ENCODE measurements around the gene TMEM176A. TPM values are rescaled to one million over a fixed set of nuclear protein-coding genes. Genes with fewer than 3 reads are reported as not detected.

Gene TMEM176A
- total RNA-seq, 1 experiment from 2014 or later, result 0.39 TPM

DNA sequence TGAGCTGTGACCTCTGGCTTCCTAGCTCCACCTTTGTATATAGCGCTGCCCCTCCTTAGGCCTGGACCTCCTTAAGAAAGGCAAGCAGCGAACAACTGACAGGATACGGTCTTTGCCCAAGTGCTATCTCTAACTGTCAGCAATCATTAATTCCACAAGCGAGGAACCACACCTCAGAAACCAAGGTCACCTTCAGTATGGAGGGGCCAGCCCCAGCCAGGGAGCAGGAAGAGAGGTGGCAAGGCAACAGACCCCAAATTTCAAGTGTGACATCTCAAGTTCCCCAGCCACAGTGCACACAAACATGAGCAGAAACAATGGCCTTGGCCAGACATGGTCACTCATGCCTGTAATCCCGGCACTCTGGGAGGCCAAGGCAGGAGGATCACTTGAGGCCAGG is 47.0 kb downstream of the TMEM176A start:
- ATAC-seq (no peak), DNase-seq (ENCODE audit: low read depth, low spot score) (no peak)
- Histone ChIP-seq H3K36me3 (ENCODE audit: control insufficient read depth, insufficient read depth, low read length) (no peaks in the 10 kb centered on the region), H3K9me3 (ENCODE audit: control insufficient read depth, insufficient read depth, low read depth, low read length) (no peaks in the 10 kb centered on the region), H3K4me1 (ENCODE audit: control insufficient read depth, insufficient read depth, low read length) (no peaks in the 10 kb centered on the region), H3K27me3 (ENCODE audit: control insufficient read depth, insufficient read depth, low read length) (peaks cover 4% of the 10 kb centered on the region), H3K4me3 (ENCODE audit: low read depth in 2 of 2, low read length in 2 of 2) (no peak overlapping the region), H3K27ac (ENCODE audit: low read length) (no peak overlapping the region)
- BruUV-seq (replicated peaks), result no TSS peak
- in situ Hi-C loops (cut with HindIII; ENCODE audit: low pct_unique_long_range_greater_than_20kb, low sequenced_read_pairs), result no loop called here
- CTCF ChIA-PET, result no interaction called here
- intact Hi-C loops (cut with micrococcal nuclease; ENCODE audit: unreplicated experiment), result no loop called here
- POLR2A ChIA-PET, result no interaction called here
- TF ChIP-seq, protein P1, sequence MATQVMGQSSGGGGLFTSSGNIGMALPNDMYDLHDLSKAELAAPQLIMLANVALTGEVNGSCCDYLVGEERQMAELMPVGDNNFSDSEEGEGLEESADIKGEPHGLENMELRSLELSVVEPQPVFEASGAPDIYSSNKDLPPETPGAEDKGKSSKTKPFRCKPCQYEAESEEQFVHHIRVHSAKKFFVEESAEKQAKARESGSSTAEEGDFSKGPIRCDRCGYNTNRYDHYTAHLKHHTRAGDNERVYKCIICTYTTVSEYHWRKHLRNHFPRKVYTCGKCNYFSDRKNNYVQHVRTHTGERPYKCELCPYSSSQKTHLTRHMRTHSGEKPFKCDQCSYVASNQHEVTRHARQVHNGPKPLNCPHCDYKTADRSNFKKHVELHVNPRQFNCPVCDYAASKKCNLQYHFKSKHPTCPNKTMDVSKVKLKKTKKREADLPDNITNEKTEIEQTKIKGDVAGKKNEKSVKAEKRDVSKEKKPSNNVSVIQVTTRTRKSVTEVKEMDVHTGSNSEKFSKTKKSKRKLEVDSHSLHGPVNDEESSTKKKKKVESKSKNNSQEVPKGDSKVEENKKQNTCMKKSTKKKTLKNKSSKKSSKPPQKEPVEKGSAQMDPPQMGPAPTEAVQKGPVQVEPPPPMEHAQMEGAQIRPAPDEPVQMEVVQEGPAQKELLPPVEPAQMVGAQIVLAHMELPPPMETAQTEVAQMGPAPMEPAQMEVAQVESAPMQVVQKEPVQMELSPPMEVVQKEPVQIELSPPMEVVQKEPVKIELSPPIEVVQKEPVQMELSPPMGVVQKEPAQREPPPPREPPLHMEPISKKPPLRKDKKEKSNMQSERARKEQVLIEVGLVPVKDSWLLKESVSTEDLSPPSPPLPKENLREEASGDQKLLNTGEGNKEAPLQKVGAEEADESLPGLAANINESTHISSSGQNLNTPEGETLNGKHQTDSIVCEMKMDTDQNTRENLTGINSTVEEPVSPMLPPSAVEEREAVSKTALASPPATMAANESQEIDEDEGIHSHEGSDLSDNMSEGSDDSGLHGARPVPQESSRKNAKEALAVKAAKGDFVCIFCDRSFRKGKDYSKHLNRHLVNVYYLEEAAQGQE (IDR thresholded peaks at IDR 0.05; ENCODE audit: insufficient read depth in 1 of 2, low read depth in 2 of 2, low read length in 1 of 2), result no peak
- TF ChIP-seq TCF7L2 (IDR thresholded peaks at IDR 0.05; ENCODE audit: low read depth, low read length), result no peak

DNA sequence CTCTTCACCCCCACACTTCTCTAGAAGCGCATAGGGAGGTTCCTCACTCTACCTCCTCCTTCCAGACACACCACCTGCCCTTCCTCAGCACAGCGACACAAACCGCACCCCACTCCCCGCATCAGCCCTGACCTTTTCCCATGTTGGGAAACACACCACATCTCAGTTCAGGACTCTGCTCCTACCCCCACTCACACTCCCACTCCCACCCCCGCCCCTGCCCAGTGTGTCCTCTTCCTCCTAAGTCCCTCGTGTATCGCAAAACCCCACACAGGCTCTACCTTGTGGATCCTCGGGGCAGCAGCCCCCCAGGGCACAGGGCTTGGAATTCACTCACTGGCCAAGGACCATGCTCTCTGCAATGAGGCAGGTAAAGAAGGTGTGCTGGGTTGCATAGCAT is 47.5 kb downstream of the TMEM176A start:
- ChIA-PET POLR2A (no interaction called here), CTCF (no interaction called here)
- Histone ChIP-seq H3K27ac (ENCODE audit: low read length) (no peak overlapping the region), H3K27me3 (ENCODE audit: control insufficient read depth, insufficient read depth, low read length) (peaks cover 10% of the 10 kb centered on the region), H3K4me3 (ENCODE audit: low read depth in 2 of 2, low read length in 2 of 2) (no peak overlapping the region), H3K36me3 (ENCODE audit: control insufficient read depth, insufficient read depth, low read length) (no peaks in the 10 kb centered on the region), H3K9me3 (ENCODE audit: control insufficient read depth, insufficient read depth, low read depth, low read length) (no peaks in the 10 kb centered on the region), H3K4me1 (ENCODE audit: control insufficient read depth, insufficient read depth, low read length) (no peaks in the 10 kb centered on the region)
- intact Hi-C loops (cut with micrococcal nuclease; ENCODE audit: unreplicated experiment) (no loop called here), in situ Hi-C loops (cut with HindIII; ENCODE audit: low pct_unique_long_range_greater_than_20kb, low sequenced_read_pairs) (no loop called here)
- ATAC-seq (no peak), DNase-seq (ENCODE audit: low read depth, low spot score) (no peak)
- no TSS peak for BruUV-seq (replicated peaks)
- TF ChIP-seq POLR2AphosphoS5 (IDR thresholded peaks at IDR 0.05; ENCODE audit: low read depth, low read length) (no peak), TCF7L2 (IDR thresholded peaks at IDR 0.05; ENCODE audit: low read depth, low read length) (no peak), SIN3A (IDR thresholded peaks at IDR 0.05; ENCODE audit: borderline replicate concordance, insufficient read depth, low read depth, low read length) (no peak)
- TF ChIP-seq, protein P2, sequence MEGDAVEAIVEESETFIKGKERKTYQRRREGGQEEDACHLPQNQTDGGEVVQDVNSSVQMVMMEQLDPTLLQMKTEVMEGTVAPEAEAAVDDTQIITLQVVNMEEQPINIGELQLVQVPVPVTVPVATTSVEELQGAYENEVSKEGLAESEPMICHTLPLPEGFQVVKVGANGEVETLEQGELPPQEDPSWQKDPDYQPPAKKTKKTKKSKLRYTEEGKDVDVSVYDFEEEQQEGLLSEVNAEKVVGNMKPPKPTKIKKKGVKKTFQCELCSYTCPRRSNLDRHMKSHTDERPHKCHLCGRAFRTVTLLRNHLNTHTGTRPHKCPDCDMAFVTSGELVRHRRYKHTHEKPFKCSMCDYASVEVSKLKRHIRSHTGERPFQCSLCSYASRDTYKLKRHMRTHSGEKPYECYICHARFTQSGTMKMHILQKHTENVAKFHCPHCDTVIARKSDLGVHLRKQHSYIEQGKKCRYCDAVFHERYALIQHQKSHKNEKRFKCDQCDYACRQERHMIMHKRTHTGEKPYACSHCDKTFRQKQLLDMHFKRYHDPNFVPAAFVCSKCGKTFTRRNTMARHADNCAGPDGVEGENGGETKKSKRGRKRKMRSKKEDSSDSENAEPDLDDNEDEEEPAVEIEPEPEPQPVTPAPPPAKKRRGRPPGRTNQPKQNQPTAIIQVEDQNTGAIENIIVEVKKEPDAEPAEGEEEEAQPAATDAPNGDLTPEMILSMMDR (IDR thresholded peaks at IDR 0.05), result no peak
- TF ChIP-seq, protein P1 (IDR thresholded peaks at IDR 0.05; ENCODE audit: insufficient read depth in 1 of 2, low read depth in 2 of 2, low read length in 1 of 2), result no peak
